Naive thymus-derived CD4-positive, alpha-beta T cell (primary cell): ENCODE data around the gene SLC22A8. TPM values are rescaled to one million over a fixed set of nuclear protein-coding genes. Genes with fewer than 3 reads are reported as not detected.

Experiments
- ATAC-seq: fragments of 150-1000 bp; cut with Tn5 transposase; 2 replicates; pipeline ENCODE4 v1.10.0; 2021; ENCODE audit warnings: mild to moderate bottlenecking, moderate library complexity
- CTCF ChIA-PET: fragments of 350-600 bp; sonication (Branson Sonifier 250); formaldehyde crosslinking; loops from one replicate; lab custom pipeline; 2021; ENCODE audit warnings: antibody characterized with exemption; lab: Charles Lee
- POLR2A ChIA-PET: fragments of 350-600 bp; sonication (Branson Sonifier 250); formaldehyde crosslinking; loops from one replicate; lab custom pipeline; 2021; ENCODE audit warnings: antibody characterized with exemption, inconsistent platforms; lab: Charles Lee
- DNase-seq, 9 donors: peaks; one replicate each; pipeline versions ENCODE4 v3.0.0 to v3.0.0-alpha.2; 2020 to 2022; ENCODE audit warnings: mixed read lengths in 1 of 9
- H3K27ac ChIP-seq: one replicate; pipeline ENCODE4 v1.7.0; 2013; ENCODE audit warnings: mild to moderate bottlenecking, low read depth, low read length, moderate library complexity
- H3K27me3 ChIP-seq, 2 donors: one replicate each; pipeline ENCODE4 v1.7.0; 2013; ENCODE audit warnings: low read length in 2 of 2, mild to moderate bottlenecking in 2 of 2, moderate library complexity in 2 of 2; ENCODE audit not compliant: control insufficient read depth in 2 of 2, insufficient read depth in 2 of 2
- H3K36me3 ChIP-seq, 3 experiments: 1 replicate in 2 of 3; 2 replicates in 1 of 3; pipeline ENCODE4 v1.7.0; 2013; ENCODE audit warnings: low read length in 3 of 3, mild to moderate bottlenecking in 3 of 3, moderate library complexity in 1 of 3; ENCODE audit not compliant: insufficient read depth in 3 of 3, control insufficient read depth in 2 of 3
- H3K4me1 ChIP-seq, 2 donors: one replicate each; pipeline ENCODE4 v1.7.0; 2013; ENCODE audit warnings: low read length in 2 of 2, mild to moderate bottlenecking in 2 of 2, moderate library complexity in 1 of 2; ENCODE audit not compliant: control insufficient read depth in 2 of 2, insufficient read depth in 2 of 2
- H3K4me3 ChIP-seq: 2 replicates; pipeline ENCODE4 v1.7.0; 2013; ENCODE audit warnings: mild to moderate bottlenecking, low read length
- H3K9me3 ChIP-seq, 3 experiments: 1 replicate in 2 of 3; 2 replicates in 1 of 3; pipeline ENCODE4 v1.7.0; 2013; ENCODE audit warnings: low read length in 3 of 3; ENCODE audit not compliant: control insufficient read depth in 2 of 3
- H3K27ac Mint-ChIP-seq, 9 donors: one replicate each; pipeline ENCODE4 v1.8.0; 2020 to 2022; ENCODE audit warnings: mixed read lengths in 9 of 9, mild to moderate bottlenecking in 8 of 9, moderate library complexity in 5 of 9, inconsistent platforms in 2 of 9
- H3K27me3 Mint-ChIP-seq, 5 donors: one replicate each; pipeline ENCODE4 v1.8.0; 2021 to 2022; ENCODE audit warnings: mixed read lengths in 5 of 5, mild to moderate bottlenecking in 1 of 5
- H3K36me3 Mint-ChIP-seq, 5 donors: one replicate each; pipeline ENCODE4 v1.8.0; 2020 to 2022; ENCODE audit warnings: mixed read lengths in 5 of 5, mild to moderate bottlenecking in 3 of 5, inconsistent platforms in 1 of 5
- H3K4me1 Mint-ChIP-seq, 7 donors: one replicate each; pipeline ENCODE4 v1.8.0; 2020 to 2022; ENCODE audit warnings: mixed read lengths in 7 of 7, mild to moderate bottlenecking in 3 of 7, inconsistent platforms in 1 of 7
- H3K4me3 Mint-ChIP-seq, 10 donors: one replicate each; pipeline ENCODE4 v1.8.0; 2020 to 2022; ENCODE audit warnings: mild to moderate bottlenecking in 10 of 10, mixed read lengths in 10 of 10, moderate library complexity in 6 of 10, inconsistent platforms in 2 of 10
- H3K9me3 Mint-ChIP-seq, 11 donors: one replicate each; pipeline ENCODE4 v1.8.0; 2020 to 2022; ENCODE audit warnings: mixed read lengths in 11 of 11, mild to moderate bottlenecking in 4 of 11, inconsistent platforms in 1 of 11, moderate library complexity in 1 of 11
- intact Hi-C, 2 donors: fragments of 100-400 bp; cut with micrococcal nuclease; formaldehyde crosslinking; loops; one replicate each; pipeline ENCODE4 v1.15.1; 2023
- polyA plus RNA-seq, 2 donors: library from polyadenylated mRNA; unstranded; fragments of 300-500 nt; fragmentation: Illumina TruSeq; gene quantifications; one replicate each; pipeline ENCODE4 v1.2.3, GENCODE V29; 2021
- total RNA-seq, 6 experiments: library from RNA in 5 of 6; stranded (reverse) in 5 of 6; gene quantifications; 1 replicate in 5 of 6; 2 replicates in 1 of 6; pipeline ENCODE4 v1.2.3 and lab custom pipeline; 2021 to 2026

SLC22A8 gene
- total and polyA plus RNA-seq, 7 experiments from 2014 or later: not detected

- DNase-seq (no peak), ATAC-seq (no peak)
- peaks cover 0 to 2% (median 0%) of the 10 kb centered on the region in 11 donors for H3K9me3 Mint-ChIP-seq
- H3K4me3 Mint-ChIP-seq: peak overlapping the region in 1 of 10 donors; percentile 12
- Histone ChIP-seq H3K9me3 (no peaks in the 10 kb centered on the region), H3K4me1 (no peaks in the 10 kb centered on the region), H3K27ac (no peak overlapping the region), H3K36me3 (no peaks in the 10 kb centered on the region), H3K27me3 (no peaks in the 10 kb centered on the region), H3K4me3 (no peak overlapping the region)
- ChIA-PET CTCF (interaction anchor here (0.5 to 4.1 kb wide), 10 partner anchors 10 to 1979 kb away, joined by 3 to 78 read pairs (median 4); no protein-coding TSS in a partner anchor), POLR2A (no interaction called here)
- H3K36me3 Mint-ChIP-seq: no peaks in the 10 kb centered on the region
- H3K27me3 Mint-ChIP-seq: peaks cover 12 to 31% (median 24%) of the 10 kb centered on the region in 5 donors
- no peak overlapping the region for H3K27ac Mint-ChIP-seq
- peaks cover 0 to 6% (median 4%) of the 10 kb centered on the region in 7 donors for H3K4me1 Mint-ChIP-seq
- intact Hi-C loops: loop anchor here in 1 of 2 donors (5.0 kb wide), 1 partner anchor 236 kb away; the partner anchor contains the start of gene TMEM179B
Observed at GRCh38 chr11:63023222-63023814, 7.7 kb upstream of the SLC22A8 start.

- Mint-ChIP-seq H3K36me3 (no peaks in the 10 kb centered on the region), H3K27ac (no peak overlapping the region), H3K4me3 (no peak overlapping the region), H3K9me3 (peaks cover 0 to 2% (median 0%) of the 10 kb centered on the region in 11 donors), H3K4me1 (peaks cover 0 to 6% (median 4%) of the 10 kb centered on the region in 7 donors), H3K27me3 (peaks cover 16 to 33% (median 26%) of the 10 kb centered on the region in 5 donors)
- ChIA-PET CTCF (interaction anchor here (0.7 to 4.1 kb wide), 5 partner anchors 13 to 430 kb away, joined by 3 to 78 read pairs (median 3); no protein-coding TSS in a partner anchor), POLR2A (interaction anchor here (1.5 kb wide), 1 partner anchor 116 kb away, joined by 4 read pairs; no protein-coding TSS in a partner anchor)
- intact Hi-C loops: loop anchor here in 1 of 2 donors (5.0 kb wide), 1 partner anchor 235 kb away; the partner anchor contains the start of gene TMEM179B
- ATAC-seq (no peak), DNase-seq (no peak)
- H3K9me3 ChIP-seq: no peaks in the 10 kb centered on the region
- H3K4me3 ChIP-seq: no peak overlapping the region
- no peaks in the 10 kb centered on the region for H3K27me3 ChIP-seq
- H3K27ac ChIP-seq: no peak overlapping the region
- H3K36me3 ChIP-seq: no peaks in the 10 kb centered on the region
- H3K4me1 ChIP-seq: no peaks in the 10 kb centered on the region
Observed at GRCh38 chr11:63022441-63022840, 6.8 kb upstream of the SLC22A8 start.

GRCh38 chr11:63020671-63021291 lies 5.1 kb upstream of the SLC22A8 start:
- DNase-seq (peak in 1 of 9 donors; percentile 41), ATAC-seq (no peak)
- H3K27me3 Mint-ChIP-seq: peaks cover 16 to 33% (median 26%) of the 10 kb centered on the region in 5 donors
- Histone ChIP-seq H3K27ac (no peak overlapping the region), H3K4me1 (no peaks in the 10 kb centered on the region), H3K27me3 (no peaks in the 10 kb centered on the region), H3K4me3 (no peak overlapping the region), H3K36me3 (no peaks in the 10 kb centered on the region), H3K9me3 (no peaks in the 10 kb centered on the region)
- ChIA-PET CTCF (interaction anchor here (0.9 to 4.1 kb wide), 3 partner anchors 114 to 115 kb away, joined by 3 to 78 read pairs (median 14); no protein-coding TSS in a partner anchor), POLR2A (no interaction called here)
- H3K9me3 Mint-ChIP-seq: peaks cover 0 to 2% (median 0%) of the 10 kb centered on the region in 11 donors
- peaks cover 0 to 6% (median 4%) of the 10 kb centered on the region in 7 donors for H3K4me1 Mint-ChIP-seq
- H3K4me3 Mint-ChIP-seq: no peak overlapping the region
- intact Hi-C loops: loop anchor here in 1 of 2 donors (5.0 kb wide), 1 partner anchor 233 kb away; the partner anchor contains the start of gene TMEM179B
- H3K27ac Mint-ChIP-seq: no peak overlapping the region
- H3K36me3 Mint-ChIP-seq: no peaks in the 10 kb centered on the region

- Histone ChIP-seq H3K36me3 (no peaks in the 10 kb centered on the region), H3K9me3 (no peaks in the 10 kb centered on the region), H3K27ac (no peak overlapping the region), H3K4me1 (no peaks in the 10 kb centered on the region), H3K27me3 (no peaks in the 10 kb centered on the region), H3K4me3 (no peak overlapping the region)
- Mint-ChIP-seq H3K4me3 (no peak overlapping the region), H3K27ac (no peak overlapping the region), H3K27me3 (peaks cover 12 to 32% (median 26%) of the 10 kb centered on the region in 5 donors), H3K9me3 (no peaks in the 10 kb centered on the region), H3K4me1 (peaks cover 0 to 6% (median 4%) of the 10 kb centered on the region in 7 donors), H3K36me3 (no peaks in the 10 kb centered on the region)
- ChIA-PET POLR2A (no interaction called here), CTCF (interaction anchor here (3.1 kb wide), 1 partner anchor 114 kb away, joined by 14 read pairs; no protein-coding TSS in a partner anchor)
- intact Hi-C loops: no loop called here
- ATAC-seq (no peak), DNase-seq (no peak)
Observed at GRCh38 chr11:63019506-63019905, 3.9 kb upstream of the SLC22A8 start.

GRCh38 chr11:63017306-63017974 lies 1.8 kb upstream of the SLC22A8 start:
- no peak for ATAC-seq
- no peak overlapping the region for H3K4me3 Mint-ChIP-seq
- H3K27me3 Mint-ChIP-seq: peaks cover 11 to 22% (median 21%) of the 10 kb centered on the region in 5 donors
- Histone ChIP-seq H3K27ac (no peak overlapping the region), H3K27me3 (no peaks in the 10 kb centered on the region), H3K9me3 (no peaks in the 10 kb centered on the region), H3K36me3 (no peaks in the 10 kb centered on the region), H3K4me1 (no peaks in the 10 kb centered on the region), H3K4me3 (no peak overlapping the region)
- no peaks in the 10 kb centered on the region for H3K4me1 Mint-ChIP-seq
- H3K9me3 Mint-ChIP-seq: peaks cover 0 to 1% (median 0%) of the 10 kb centered on the region in 11 donors
- DNase-seq: no peak
- no peaks in the 10 kb centered on the region for H3K36me3 Mint-ChIP-seq
- no peak overlapping the region for H3K27ac Mint-ChIP-seq
- CTCF ChIA-PET: interaction anchor here (0.6 kb wide), 1 partner anchor 114 kb away, joined by 3 read pairs; no protein-coding TSS in a partner anchor
- intact Hi-C loops: no loop called here
- POLR2A ChIA-PET: no interaction called here

GRCh38 chr11:63014408-63015055 lies 1.1 kb downstream of the SLC22A8 start:
- POLR2A ChIA-PET: no interaction called here
- Histone ChIP-seq H3K4me1 (no peaks in the 10 kb centered on the region), H3K27me3 (no peaks in the 10 kb centered on the region), H3K9me3 (no peaks in the 10 kb centered on the region), H3K27ac (no peak overlapping the region), H3K4me3 (no peak overlapping the region), H3K36me3 (no peaks in the 10 kb centered on the region)
- H3K36me3 Mint-ChIP-seq: no peaks in the 10 kb centered on the region
- H3K9me3 Mint-ChIP-seq: peaks cover 0 to 1% (median 0%) of the 10 kb centered on the region in 11 donors
- no peak for ATAC-seq
- H3K27ac Mint-ChIP-seq: no peak overlapping the region
- CTCF ChIA-PET: interaction anchor here (1.0 to 1.3 kb wide), 2 partner anchors 10 to 108 kb away, joined by 3 read pairs; no protein-coding TSS in a partner anchor
- H3K4me1 Mint-ChIP-seq: peaks cover 0 to 2% (median 0%) of the 10 kb centered on the region in 7 donors
- no peak for DNase-seq
- peaks cover 11 to 21% (median 14%) of the 10 kb centered on the region in 5 donors for H3K27me3 Mint-ChIP-seq
- H3K4me3 Mint-ChIP-seq: no peak overlapping the region
- intact Hi-C loops: no loop called here
